Brain microvascular endothelial cell (primary cell): ENCODE measurements around the gene CERS6.

Source experiments
- DNase-seq: peaks from one replicate; pipeline ENCODE4 v3.0.0-alpha.2; 2020
- H3K27ac ChIP-seq: fragments of 250-450 bp; sonication (Bioruptor Pico); 2 replicates; pipeline ENCODE4 v1.5.1; 2020; ENCODE audit warnings: mild to moderate bottlenecking, moderate library complexity
- H3K27me3 ChIP-seq: fragments of 250-450 bp; sonication (Bioruptor Pico); replicated peaks from 2 replicates; pipeline ENCODE4 v1.5.1; 2020; ENCODE audit warnings: mild to moderate bottlenecking
- H3K36me3 ChIP-seq: fragments of 250-450 bp; sonication (Bioruptor Pico); replicated peaks from 2 replicates; pipeline ENCODE4 v1.5.1; 2020; ENCODE audit warnings: mild to moderate bottlenecking
- H3K4me3 ChIP-seq: 2 replicates; pipeline ENCODE4 v1.5.1; 2011; ENCODE audit warnings: low read depth, mild to moderate bottlenecking, control low read depth, low read length, moderate library complexity
- in situ Hi-C: cut with HindIII; loops from 2 replicates; pipeline ENCODE4 v1.10.0; 2017; ENCODE audit warnings: low sequenced_read_pairs, low pct_ligation_motif_present
- TF ChIP-seq, protein P1 (sequence below): IDR thresholded peaks from 2 replicates; pipeline ENCODE4 v1.5.1; 2011; ENCODE audit warnings: low read depth, mild to moderate bottlenecking, moderate library complexity, low read length, control low read depth, inconsistent platforms; ENCODE audit errors: missing control alignments

CERS6 gene

GRCh38 chr2:168772704-168773103 is 316.6 kb downstream of the CERS6 start:
- Histone ChIP-seq H3K36me3 (no peaks in the 10 kb centered on the region), H3K27ac (no peak overlapping the region), H3K4me3 (no peak overlapping the region), H3K27me3 (no peaks in the 10 kb centered on the region)
- TF ChIP-seq, protein P1, sequence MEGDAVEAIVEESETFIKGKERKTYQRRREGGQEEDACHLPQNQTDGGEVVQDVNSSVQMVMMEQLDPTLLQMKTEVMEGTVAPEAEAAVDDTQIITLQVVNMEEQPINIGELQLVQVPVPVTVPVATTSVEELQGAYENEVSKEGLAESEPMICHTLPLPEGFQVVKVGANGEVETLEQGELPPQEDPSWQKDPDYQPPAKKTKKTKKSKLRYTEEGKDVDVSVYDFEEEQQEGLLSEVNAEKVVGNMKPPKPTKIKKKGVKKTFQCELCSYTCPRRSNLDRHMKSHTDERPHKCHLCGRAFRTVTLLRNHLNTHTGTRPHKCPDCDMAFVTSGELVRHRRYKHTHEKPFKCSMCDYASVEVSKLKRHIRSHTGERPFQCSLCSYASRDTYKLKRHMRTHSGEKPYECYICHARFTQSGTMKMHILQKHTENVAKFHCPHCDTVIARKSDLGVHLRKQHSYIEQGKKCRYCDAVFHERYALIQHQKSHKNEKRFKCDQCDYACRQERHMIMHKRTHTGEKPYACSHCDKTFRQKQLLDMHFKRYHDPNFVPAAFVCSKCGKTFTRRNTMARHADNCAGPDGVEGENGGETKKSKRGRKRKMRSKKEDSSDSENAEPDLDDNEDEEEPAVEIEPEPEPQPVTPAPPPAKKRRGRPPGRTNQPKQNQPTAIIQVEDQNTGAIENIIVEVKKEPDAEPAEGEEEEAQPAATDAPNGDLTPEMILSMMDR, result no peak
- in situ Hi-C loops, result no loop called here
- DNase-seq, result no peak

GRCh38 chr2:168773128-168773527 is 317.1 kb downstream of the CERS6 start:
- no peaks in the 10 kb centered on the region for H3K27me3 ChIP-seq
- no peak overlapping the region for H3K4me3 ChIP-seq
- DNase-seq, result no peak
- no peak overlapping the region for H3K27ac ChIP-seq
- TF ChIP-seq, protein P1, result no peak
- in situ Hi-C loops, result no loop called here
- H3K36me3 ChIP-seq, result no peaks in the 10 kb centered on the region

- Histone ChIP-seq H3K27ac (no peak overlapping the region), H3K27me3 (no peaks in the 10 kb centered on the region), H3K4me3 (no peak overlapping the region), H3K36me3 (no peaks in the 10 kb centered on the region)
- in situ Hi-C loops, result no loop called here
- peak; percentile 67 for DNase-seq
- TF ChIP-seq, protein P1, result peak; percentile 91
Measured at GRCh38 chr2:168773719-168774521, 317.8 kb downstream of the CERS6 start.

GRCh38 chr2:168775837-168776236 is 319.8 kb downstream of the CERS6 start:
- H3K27me3 ChIP-seq, result no peaks in the 10 kb centered on the region
- in situ Hi-C loops, result no loop called here
- TF ChIP-seq, protein P1, result no peak
- H3K36me3 ChIP-seq, result no peaks in the 10 kb centered on the region
- H3K4me3 ChIP-seq, result no peak overlapping the region
- no peak overlapping the region for H3K27ac ChIP-seq
- DNase-seq, result no peak

GRCh38 chr2:168780669-168781071 is 324.6 kb downstream of the CERS6 start:
- Histone ChIP-seq H3K27ac (no peak overlapping the region), H3K36me3 (no peaks in the 10 kb centered on the region), H3K27me3 (no peaks in the 10 kb centered on the region), H3K4me3 (no peak overlapping the region)
- DNase-seq, result no peak
- in situ Hi-C loops, result no loop called here
- TF ChIP-seq, protein P1, result no peak
